Right renal pelvis (tissue), 4 donors: Measurements from ENCODE around the gene HACE1. TPM values are rescaled to one million over a fixed set of nuclear protein-coding genes. Genes with fewer than 3 reads are reported as not detected.
A peak's percentile ranks its signal among the peaks of the same experiment; 100 is the strongest.
"Not testable (repeated sequence)": the region's sequence is repeated elsewhere in the genome, so short reads cannot be mapped to it uniquely, and the experiment has no call there.

Experiments used
- DNase-seq, 4 donors: peaks; one replicate each; pipeline ENCODE4 v3.0.0-alpha.2; 2013; ENCODE audit warnings: low read depth in 4 of 4, low spot score in 3 of 4, missing footprints in 1 of 4
- polyA plus RNA-seq, 4 donors: library from polyadenylated mRNA; unstranded; fragments of 120-200 nt; gene quantifications; one replicate each; pipeline ENCODE4 v1.2.1, GENCODE V29; 2013; ENCODE audit not compliant: insufficient read length in 4 of 4

Gene HACE1, protein sequence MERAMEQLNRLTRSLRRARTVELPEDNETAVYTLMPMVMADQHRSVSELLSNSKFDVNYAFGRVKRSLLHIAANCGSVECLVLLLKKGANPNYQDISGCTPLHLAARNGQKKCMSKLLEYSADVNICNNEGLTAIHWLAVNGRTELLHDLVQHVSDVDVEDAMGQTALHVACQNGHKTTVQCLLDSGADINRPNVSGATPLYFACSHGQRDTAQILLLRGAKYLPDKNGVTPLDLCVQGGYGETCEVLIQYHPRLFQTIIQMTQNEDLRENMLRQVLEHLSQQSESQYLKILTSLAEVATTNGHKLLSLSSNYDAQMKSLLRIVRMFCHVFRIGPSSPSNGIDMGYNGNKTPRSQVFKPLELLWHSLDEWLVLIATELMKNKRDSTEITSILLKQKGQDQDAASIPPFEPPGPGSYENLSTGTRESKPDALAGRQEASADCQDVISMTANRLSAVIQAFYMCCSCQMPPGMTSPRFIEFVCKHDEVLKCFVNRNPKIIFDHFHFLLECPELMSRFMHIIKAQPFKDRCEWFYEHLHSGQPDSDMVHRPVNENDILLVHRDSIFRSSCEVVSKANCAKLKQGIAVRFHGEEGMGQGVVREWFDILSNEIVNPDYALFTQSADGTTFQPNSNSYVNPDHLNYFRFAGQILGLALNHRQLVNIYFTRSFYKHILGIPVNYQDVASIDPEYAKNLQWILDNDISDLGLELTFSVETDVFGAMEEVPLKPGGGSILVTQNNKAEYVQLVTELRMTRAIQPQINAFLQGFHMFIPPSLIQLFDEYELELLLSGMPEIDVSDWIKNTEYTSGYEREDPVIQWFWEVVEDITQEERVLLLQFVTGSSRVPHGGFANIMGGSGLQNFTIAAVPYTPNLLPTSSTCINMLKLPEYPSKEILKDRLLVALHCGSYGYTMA
- 10 to 100 TPM; 18.5 to 26.0 (median 22.3) TPM for polyA plus RNA-seq

DNA sequence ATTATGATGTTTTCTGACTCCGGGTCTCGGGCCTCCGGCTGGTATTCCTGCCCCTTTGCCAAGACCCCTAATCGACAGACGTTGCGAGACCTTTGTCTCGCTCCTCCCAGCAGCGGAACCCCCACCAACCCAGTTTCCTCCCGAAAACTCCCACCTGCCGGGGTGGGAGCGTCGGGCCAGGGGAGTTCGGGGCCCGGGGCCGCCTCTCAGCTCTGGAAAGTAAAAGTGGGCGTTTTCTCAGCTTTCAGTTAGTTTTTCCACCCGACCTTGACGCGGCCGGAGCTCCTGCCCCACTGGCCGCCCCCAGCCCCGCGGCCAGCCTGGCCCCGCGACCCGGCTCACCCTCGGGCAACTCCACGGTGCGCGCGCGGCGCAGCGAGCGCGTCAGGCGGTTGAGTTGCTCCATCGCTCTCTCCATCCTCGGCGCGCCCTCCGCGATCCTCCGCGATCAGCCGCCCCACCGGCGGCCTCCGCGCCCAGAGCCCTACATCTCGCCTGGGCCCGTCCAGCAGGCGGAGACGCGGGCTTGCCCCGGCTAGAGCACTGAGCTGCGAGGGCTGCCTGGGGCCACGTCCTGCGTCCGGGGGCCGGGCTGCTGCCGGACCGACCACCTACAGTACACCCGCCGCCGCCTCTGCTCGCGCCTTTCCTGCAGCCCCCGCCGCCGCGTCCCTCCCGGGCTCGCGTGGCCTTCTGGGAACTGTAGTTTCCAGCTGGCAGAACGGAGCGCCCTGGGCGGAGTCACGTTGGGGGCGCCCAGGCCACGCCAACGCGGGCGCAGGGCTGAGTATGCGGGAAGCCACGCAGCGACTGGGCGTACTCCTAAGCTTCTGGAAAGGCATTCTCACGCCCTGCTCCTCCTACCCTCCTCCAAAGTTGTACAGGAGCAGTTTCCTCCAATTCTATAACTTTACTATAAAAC is at the start of gene HACE1:
Gene HACE1 (minus strand): TSS at position 695 of the 922 bp plus-strand sequence. CDS start 277 bp downstream, at position 418.
- DNase-seq = peak; percentile 76 to 86 (median 80)

DNA sequence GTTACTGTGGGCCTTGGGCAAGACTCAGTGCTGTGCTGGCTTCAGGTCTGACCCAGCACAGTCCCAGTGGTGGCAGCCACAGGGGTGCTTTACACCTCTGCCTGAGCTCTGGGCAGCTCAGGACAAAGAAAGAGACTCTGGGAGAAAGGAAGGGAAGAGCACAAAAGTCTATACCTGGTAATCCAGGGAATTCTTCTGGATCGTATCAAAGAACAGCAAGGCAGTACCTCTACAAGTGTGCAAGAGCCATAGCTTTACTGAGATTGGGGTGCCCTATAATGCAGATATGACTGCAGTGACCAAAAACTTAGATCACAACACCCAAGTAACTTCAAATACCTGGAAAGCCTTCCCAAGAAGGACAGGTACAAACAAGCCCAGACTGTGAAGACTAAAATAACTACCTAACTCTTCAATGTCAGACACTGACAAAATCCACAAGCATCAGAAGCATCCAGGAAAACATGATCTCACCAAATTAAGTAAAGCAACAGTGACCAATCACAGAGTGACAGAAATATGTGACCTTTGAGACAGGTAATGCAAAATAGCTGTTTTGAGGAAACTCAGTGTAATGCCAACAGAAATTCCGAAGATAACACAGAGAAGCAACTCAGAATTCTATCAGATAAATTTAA is 49.3 kb upstream of the HACE1 start:
- DNase-seq = no peak

DNA sequence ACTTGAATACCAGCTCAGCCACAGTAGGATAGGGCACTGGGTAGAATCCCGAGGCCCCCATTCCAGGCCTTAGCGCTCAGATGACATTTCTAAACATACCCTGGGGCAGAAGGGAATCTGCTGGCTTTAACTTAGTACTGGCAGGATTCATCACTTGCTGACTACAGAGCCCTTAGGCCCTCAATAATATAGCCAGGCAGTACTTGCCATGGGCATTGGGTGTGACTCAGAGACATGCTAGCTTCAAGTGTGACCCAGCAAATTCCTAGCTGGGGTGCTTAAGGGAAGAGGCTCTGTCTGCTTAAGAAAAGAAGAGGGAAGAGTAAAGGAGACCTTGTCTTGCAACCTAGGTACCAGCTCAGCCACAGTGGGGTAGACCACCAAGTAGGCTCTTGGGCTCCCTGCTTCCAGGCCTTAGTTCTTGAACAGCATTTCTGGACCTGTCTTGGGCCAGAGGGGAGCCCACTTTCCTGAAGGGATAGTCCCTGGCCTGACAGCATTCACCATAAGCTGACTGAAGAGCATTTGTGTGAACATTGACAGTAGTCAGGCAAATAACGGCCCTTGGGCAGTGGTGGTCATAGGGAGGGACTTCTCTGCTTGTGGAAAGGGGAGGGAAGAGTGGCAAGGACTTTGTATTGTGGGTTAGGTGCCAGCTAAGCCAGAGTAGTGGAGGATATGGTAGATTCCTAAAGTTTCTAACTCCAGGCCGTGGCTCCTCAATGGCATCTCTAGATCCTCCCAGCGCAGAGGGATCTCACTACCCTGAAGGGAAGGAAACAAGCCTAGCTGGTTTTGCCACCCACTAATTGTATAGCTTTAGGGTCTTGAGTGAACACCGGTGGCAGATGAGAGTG is 48.5 kb upstream of the HACE1 start:
- no peak for DNase-seq

DNA sequence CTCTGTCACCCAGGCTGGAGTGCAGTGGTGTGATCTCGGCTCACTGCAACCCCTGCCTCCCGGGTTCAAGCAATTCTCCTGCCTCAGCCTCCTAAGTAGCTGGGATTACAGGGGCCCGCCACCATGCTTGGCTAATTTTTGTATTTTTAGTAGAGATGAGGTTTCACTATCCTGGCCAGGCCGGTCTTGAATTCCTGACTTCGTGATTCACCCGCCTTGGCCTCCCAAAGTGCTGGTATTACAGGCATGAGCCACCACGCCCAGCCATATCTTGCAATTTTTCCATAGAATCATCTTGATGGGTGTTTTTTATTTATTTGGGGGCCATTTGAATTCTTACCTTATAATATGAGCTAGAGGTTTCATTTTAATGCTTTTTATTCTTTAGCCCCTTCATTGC is 39.2 kb upstream of the HACE1 start:
- not testable (repeated sequence) for DNase-seq

DNA sequence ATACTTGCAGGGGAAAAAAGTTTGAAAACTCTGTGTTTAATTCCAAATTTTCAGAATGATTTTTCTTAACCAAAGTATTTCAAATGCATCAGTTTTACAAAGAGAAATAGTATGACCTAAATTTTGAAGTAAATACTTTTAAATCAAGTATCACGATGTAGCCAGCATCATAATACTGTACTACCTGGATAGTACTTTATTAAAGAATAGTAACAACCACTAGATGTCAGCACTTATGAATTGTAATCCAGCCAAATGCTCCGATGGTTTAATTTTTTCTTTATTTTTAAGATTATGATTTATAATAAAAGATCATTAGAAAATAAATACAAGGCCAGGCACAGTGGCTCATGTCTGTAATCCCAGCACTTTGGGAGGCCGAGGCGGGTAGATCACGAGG is 37.2 kb upstream of the HACE1 start:
- no peak for DNase-seq

DNA sequence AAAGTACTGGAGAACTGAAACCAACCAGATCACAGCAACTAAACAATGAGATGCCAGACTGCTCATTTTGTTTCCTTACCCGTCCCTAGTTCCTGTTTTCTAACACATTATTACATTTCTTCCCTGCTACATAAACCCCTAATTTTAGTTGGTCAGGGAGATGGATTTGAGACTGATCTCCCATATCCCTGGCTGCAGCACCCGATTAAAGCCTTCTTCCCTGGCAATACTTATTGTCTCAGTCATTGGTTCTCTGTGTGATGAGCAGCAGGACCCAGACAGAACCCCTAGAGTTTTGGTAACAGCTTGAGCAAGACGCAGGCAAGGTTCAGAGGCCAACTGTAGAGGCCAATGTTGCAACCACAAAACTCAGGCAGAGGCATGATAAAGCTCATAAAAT is 28.3 kb upstream of the HACE1 start:
- DNase-seq = no peak

DNA sequence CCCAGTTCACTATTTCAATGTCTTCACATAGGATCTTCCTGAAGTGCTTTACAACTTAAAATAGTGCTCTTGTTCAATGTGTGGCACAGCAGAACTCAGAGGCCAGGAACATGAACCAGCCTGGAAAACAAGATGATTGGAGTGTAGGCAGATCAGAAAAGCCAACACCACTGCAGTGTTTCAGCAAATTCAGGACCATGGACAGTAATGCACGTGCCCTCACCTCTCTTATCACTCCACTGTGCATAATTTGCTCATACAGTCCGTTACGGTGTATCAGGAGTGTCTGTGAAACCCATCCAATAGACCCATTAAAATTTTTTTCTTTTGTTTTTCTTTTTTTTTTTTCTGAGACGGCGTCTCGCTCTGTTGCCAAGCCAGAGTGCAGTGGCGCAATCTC is 27.6 kb upstream of the HACE1 start:
- peak; percentile 35 to 58 (median 44) for DNase-seq

DNA sequence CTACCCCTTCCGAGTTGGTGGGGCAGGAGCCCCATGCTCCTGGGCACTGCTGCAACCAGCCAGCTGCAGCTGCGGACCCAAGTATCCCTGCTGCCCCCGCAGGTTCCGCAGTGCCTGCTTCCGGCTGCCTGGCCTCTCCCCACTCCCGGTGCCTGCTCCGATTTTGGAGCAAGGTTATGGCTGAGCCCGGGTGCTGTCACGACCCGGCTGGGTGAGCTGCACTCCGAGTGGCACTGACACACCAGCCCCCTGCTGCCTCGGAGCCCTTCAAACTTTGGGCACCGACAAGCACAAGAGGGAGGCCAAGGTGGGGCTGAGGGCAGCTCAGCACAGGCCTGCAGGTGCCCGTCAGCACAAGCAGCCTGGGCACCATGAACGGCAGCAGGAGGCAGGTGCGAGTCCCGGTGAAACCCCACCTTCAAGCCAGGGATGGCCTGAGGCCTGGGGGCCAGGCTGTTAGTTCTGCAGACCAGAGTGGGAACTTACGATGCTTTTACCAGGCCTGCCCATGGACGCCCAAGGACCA is 25.9 kb upstream of the HACE1 start:
- DNase-seq = no peak

DNA sequence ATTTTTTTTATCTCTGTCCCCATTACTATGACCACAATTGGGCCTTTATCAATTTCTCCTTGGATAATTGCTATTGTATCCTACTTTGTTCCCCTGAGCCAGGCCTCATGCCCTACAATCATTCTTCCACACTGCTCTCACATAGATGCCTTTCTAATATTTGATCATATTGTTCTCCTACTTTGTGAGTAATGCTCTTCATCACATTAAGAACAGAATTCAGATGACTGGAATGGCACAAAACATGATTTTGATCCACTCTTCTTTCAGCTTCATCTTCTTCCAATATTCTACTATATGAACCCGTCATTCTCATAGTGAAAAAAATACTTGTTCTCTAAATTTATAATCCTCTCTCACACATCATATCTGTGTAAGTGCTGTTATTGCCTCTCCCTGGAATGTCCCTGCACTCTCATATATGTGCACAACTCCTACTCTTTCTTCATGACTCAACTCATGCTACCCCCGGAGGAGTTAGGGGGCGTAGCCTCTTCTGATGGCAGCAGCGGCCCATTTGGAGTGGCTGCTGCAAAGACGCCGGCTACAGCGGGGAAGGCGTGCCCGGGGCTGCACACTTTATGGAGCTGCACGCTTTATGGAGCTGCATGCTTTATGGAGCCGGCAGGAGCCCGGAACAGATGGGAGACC is 25.3 kb upstream of the HACE1 start:
- no peak for DNase-seq

DNA sequence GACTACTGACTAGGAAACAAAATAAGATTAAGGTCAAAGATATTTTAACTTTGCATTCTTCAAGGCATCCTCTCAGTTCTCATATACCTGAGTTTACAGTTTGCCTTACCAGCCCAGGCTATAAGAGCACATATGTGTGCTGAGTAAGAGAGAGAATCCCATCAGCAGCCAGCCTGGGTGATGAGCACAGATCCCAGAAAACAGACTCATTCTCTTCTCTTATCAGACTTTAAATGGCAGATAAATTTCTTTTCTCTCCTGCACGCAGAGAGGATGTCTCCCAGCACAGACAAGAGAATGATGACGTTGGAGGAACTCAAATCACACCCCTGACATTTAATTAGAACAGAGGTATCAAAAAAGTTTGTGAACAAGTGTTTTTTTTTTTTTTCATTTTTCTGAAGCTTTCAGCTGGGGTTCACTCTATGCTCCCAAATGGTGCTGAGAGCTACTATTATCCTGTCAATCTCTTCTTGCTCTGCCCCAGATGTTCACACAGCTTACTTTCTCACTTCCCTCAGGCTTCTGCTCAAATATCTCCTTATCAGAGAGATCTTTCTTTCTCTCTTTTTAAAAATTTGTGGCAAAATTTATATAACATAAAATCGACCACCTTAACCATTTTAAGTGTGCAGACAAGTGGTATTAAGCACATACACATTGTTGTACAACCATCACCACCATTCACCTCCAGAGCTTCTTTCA is 22.4 kb upstream of the HACE1 start:
- no peak for DNase-seq

DNA sequence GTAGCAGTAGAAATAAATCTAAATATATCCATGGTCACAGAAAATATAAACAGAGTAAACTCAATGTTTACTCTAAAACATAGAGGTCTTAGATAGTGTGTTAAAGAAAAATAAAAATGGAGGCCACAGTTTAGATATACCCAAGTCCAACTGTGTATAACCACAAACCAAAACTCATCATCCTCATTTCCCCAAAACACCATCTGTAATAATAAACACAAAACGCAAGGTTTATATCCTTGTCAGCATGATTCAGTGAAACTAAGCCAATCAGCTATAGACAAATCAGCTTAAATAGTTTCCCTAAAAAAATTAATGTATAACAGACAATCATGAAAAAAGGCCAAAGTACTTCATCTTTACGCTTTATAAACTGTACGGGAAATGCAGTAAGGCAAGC is 2.7 kb upstream of the HACE1 start:
- DNase-seq = no peak

DNA sequence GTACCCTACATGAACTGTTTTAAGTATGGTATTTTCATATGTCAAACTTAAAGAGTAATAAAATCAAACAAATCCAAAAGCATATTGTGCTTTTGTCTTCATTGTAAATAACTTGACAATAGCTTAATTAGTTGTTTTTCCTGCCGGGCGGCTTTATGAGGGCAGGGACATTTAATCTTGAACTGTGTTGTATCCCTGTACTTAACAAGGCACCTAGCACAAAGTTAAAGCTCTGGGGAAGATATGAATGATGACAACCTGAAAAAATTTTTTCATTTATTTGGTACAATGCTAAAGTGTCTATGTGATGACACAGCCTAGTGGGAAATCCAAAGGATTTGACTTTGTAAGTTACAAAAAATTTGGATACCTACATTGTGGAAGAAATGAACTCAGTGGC is 502 bp upstream of the HACE1 start:
- no peak for DNase-seq

DNA sequence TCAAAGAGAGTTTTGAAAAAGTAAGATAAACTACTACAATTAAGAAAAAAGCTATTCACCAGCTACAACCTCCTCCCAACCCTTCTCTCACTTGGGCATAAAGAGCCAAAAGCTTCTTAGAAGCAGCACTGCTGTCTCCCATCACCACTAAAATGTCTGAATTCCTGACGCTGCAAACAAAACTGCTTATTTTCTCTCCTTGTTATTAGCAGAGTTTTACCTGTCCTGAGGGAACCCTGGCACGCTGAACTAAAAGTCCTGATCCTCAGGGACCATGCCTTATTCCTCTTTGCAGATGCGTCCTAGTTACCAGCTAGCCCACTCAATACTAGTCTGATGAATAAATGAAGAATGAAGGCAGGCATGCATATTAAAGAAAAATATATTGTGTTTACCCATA is 1.1 kb downstream of the HACE1 start:
- no peak for DNase-seq

DNA sequence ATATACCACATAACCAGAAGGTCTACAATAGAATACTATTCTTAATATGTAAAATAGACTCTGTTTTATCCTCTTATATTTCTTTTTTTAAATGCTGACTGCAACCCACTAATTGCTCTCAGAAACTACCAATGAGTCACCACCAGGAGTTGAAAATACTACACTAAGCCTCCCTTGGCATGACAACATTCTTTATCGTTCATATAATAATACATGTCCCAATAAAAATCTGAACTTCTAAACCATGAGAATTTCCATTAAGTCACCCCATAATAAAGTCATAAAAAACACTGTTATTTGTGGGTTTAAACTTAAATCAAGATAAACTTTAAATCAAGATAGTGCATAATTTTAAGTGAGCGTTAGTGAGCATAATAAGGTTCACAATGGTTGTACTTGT is 4.2 kb downstream of the HACE1 start:
- DNase-seq = no peak

DNA sequence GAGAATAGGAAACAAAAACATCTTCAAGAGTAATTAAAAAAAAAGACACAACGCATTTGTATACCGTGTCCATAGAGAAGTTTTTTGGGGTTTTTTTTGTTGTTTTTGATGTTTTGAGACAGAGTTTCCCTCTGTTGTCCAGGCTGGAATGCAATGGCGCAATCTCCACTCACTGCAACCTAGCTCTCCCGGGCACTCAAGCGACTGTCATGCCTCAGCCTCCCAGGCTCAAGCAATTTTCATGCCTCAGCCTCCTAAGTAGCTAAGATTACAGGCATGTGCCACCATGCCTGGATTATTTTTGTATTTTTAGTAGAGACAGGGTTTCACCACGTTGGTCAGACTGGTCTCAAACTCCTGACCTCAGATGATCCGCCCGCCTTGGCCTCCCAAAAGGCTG is 12.0 kb downstream of the HACE1 start:
- DNase-seq = not testable (repeated sequence)

DNA sequence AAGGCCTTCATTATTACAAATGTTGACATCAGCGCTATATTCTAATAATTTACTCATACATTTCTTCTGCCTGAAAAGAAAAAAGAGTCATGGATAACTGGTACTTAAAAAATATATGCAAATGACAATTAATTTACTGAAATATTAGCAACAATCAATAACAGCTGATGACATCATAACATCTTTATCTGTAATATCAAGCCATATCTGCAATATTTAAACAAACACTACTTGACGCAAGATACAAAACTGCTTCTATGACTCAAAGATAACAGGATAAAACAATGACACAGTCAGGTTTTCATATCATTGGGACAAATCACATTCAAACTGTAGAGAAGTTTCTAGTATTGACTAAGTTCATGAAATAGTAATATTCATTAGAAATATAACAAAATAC is 16.5 kb downstream of the HACE1 start:
- no peak for DNase-seq

DNA sequence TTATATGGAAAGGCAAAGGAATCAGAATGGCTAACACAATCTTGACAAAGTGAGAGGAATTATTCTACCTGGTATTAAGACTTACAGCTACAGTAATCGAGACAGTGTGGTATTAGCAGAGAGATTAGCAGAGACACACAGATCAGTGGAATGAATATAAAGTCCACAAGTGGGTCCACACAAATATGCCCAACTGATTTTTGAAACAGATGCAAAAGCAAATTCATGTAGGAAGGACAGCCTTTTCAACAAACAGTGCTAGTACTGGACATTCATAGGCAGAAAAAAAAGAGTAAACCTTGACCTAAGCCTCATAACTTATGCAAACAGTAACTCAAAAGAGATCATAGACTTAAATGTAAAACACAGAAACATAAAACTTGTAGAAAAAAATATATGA is 22.6 kb downstream of the HACE1 start:
- no peak for DNase-seq
